ENCODE measurements around the gene PARP11.

GRCh38 chr12:3835914-3836313, 37.3 kb downstream of the PARP11 start:
- TF ChIP-seq CTCF (IDR thresholded peaks at IDR 0.05; ENCODE audit: insufficient read depth, low read length, poor library complexity, severe bottlenecking) (no peak), EZH2phosphoT487 (conservative IDR thresholded peaks at IDR 0.05; ENCODE audit: low read length) (no peak)
